Gastroesophageal sphincter (tissue), 4 donors: ENCODE measurements around the gene AHSP. TPM values are rescaled to one million over a fixed set of nuclear protein-coding genes. Genes with fewer than 3 reads are reported as not detected.

Source experiments
- ATAC-seq: fragments of 150-250 bp; one replicate; pipeline ENCODE4 v1.9.1; 2016; ENCODE audit warnings: mild to moderate bottlenecking, moderate library complexity
- H3K27ac ChIP-seq, 4 donors: fragments of 200-600 bp; sonication (generic) in 3 of 4; 1 replicate in 3 of 4; 2 replicates in 1 of 4; pipeline ENCODE4 v1.5.1; 2016 to 2019
- H3K27me3 ChIP-seq: fragments of 200-600 bp; sonication (generic); one replicate; pipeline ENCODE4 v1.5.1; 2019
- H3K36me3 ChIP-seq, 2 donors: fragments of 200-600 bp; sonication (generic); one replicate each; pipeline ENCODE4 v1.5.1; 2019; ENCODE audit warnings: control low read depth in 1 of 2
- H3K4me1 ChIP-seq, 3 donors: fragments of 200-600 bp; sonication (generic); 1 replicate in 2 of 3; 2 replicates in 1 of 3; pipeline ENCODE4 v1.5.1; 2016 to 2019; ENCODE audit warnings: control low read depth in 2 of 3
- H3K4me3 ChIP-seq, 2 donors: fragments of 200-600 bp; sonication (generic); one replicate each; pipeline ENCODE4 v1.5.1; 2019; ENCODE audit warnings: mild to moderate bottlenecking in 1 of 2, moderate library complexity in 1 of 2
- H3K9me3 ChIP-seq, 3 donors: fragments of 200-600 bp; sonication (generic); one replicate each; pipeline ENCODE4 v1.5.1; 2017 to 2019; ENCODE audit warnings: control low read depth in 2 of 3
- EP300 ChIP-seq: sonication (generic); formaldehyde crosslinking; IDR thresholded peaks from one replicate; pipeline ENCODE4 v1.6.1; 2017; ENCODE audit warnings: antibody characterized with exemption, mild to moderate bottlenecking
- POLR2A ChIP-seq, 2 donors: fragments of 450-650 bp; IDR thresholded peaks; one replicate each; pipeline ENCODE4 v1.6.1; 2017; ENCODE audit warnings: antibody characterized with exemption in 2 of 2, mild to moderate bottlenecking in 2 of 2, moderate library complexity in 1 of 2
- POLR2AphosphoS5 ChIP-seq: sonication (generic); formaldehyde crosslinking; IDR thresholded peaks from one replicate; pipeline ENCODE4 v1.6.1; 2017; ENCODE audit warnings: antibody characterized with exemption
- WGBS, 2 donors: methylation state at CpG; one replicate each; pipeline ENCODE4 v1.1.5; 2018; ENCODE audit warnings: low coverage in 1 of 2; 5-methylcytosine and 5-hydroxymethylcytosine counted together
- total RNA-seq, 4 donors: library from RNA; depleted of rRNA; stranded (reverse); fragments of >200 nt; gene quantifications; one replicate each; pipeline ENCODE4 v1.1.0, GENCODE V29; 2016
- TF ChIP-seq, protein P1 (sequence below), 4 experiments: fragments of 200-600 bp in 2 of 4; fragments of 450-650 bp in 2 of 4; sonication (generic) in 1 of 4; IDR thresholded peaks; one replicate each; pipeline ENCODE4 v1.5.1; 2017 to 2019; ENCODE audit warnings: antibody characterized with exemption in 4 of 4, mild to moderate bottlenecking in 2 of 4, moderate library complexity in 2 of 4

AHSP gene
- total RNA-seq, 4 donors from 2014 or later, result not detected

GRCh38 chr16:31513126-31513525, 14.6 kb upstream of the AHSP start:
- H3K4me1 ChIP-seq, result peaks cover 4 to 22% (median 7%) of the 10 kb centered on the region in 3 donors
- 54 to 87% methylated on average over 2 to 5 of the region's 6 CpGs for WGBS, 2 donors

GRCh38 chr16:31513884-31514283, 13.8 kb upstream of the AHSP start:
- Histone ChIP-seq H3K27ac (no peak overlapping the region), H3K4me3 (no peak overlapping the region), H3K4me1 (peaks cover 4 to 19% (median 7%) of the 10 kb centered on the region in 3 donors), H3K9me3 (no peaks in the 10 kb centered on the region), H3K27me3 (no peaks in the 10 kb centered on the region), H3K36me3 (no peaks in the 10 kb centered on the region)
- no peak for ATAC-seq
- TF ChIP-seq, protein P1, sequence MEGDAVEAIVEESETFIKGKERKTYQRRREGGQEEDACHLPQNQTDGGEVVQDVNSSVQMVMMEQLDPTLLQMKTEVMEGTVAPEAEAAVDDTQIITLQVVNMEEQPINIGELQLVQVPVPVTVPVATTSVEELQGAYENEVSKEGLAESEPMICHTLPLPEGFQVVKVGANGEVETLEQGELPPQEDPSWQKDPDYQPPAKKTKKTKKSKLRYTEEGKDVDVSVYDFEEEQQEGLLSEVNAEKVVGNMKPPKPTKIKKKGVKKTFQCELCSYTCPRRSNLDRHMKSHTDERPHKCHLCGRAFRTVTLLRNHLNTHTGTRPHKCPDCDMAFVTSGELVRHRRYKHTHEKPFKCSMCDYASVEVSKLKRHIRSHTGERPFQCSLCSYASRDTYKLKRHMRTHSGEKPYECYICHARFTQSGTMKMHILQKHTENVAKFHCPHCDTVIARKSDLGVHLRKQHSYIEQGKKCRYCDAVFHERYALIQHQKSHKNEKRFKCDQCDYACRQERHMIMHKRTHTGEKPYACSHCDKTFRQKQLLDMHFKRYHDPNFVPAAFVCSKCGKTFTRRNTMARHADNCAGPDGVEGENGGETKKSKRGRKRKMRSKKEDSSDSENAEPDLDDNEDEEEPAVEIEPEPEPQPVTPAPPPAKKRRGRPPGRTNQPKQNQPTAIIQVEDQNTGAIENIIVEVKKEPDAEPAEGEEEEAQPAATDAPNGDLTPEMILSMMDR (IDR thresholded peaks at IDR 0.05), result no peak
- TF ChIP-seq POLR2AphosphoS5 (no peak), POLR2A (IDR thresholded peaks at IDR 0.05) (no peak)

More at GRCh38 chr16:31513126-31513525, 14.6 kb upstream of the AHSP start:
- Histone ChIP-seq H3K27me3 (no peaks in the 10 kb centered on the region), H3K4me3 (no peak overlapping the region), H3K27ac (no peak overlapping the region), H3K36me3 (no peaks in the 10 kb centered on the region), H3K9me3 (no peaks in the 10 kb centered on the region)
- TF ChIP-seq EP300 (no peak), POLR2A (IDR thresholded peaks at IDR 0.05) (no peak), POLR2AphosphoS5 (no peak)
- TF ChIP-seq, protein P1 (IDR thresholded peaks at IDR 0.05), result no peak
- ATAC-seq, result no peak

DNA sequence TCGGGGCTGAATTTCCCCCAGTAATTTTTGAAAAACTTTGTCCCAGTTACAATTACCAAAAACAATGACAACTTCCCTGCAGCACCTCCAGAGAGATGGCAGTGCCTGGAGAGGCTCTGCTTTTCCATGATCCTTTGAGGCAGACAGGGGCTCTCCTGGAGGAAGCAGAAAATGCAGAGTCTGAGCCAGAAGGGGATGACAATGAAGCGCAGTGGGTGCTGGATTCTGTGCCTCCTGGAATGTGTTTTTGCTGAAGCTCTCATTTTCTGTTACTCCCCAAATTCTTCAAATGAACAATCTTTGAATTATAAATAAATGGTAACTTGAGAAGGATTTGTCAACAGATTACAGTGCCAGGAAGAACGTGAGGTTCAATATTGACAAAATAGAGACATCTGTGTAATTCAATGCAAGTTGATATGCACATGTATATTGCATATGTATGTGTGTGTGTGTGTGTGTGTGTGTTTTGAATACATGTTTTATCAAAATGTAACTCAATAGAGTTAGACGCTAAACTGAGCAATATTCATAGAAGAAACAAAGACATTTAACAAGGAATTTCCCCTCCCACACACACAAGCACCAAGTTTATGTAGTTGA, 9.8 kb upstream of the AHSP start:
- H3K36me3 ChIP-seq, result no peaks in the 10 kb centered on the region
- H3K27ac ChIP-seq, result no peak overlapping the region
- ATAC-seq, result no peak
- no peaks in the 10 kb centered on the region for H3K27me3 ChIP-seq
- H3K4me1 ChIP-seq, result no peaks in the 10 kb centered on the region
- no peak for TF ChIP-seq POLR2AphosphoS5
- no peak for TF ChIP-seq POLR2A (IDR thresholded peaks at IDR 0.05)
- TF ChIP-seq EP300, result no peak
- TF ChIP-seq, protein P1 (IDR thresholded peaks at IDR 0.05), result no peak
- WGBS, 2 donors, result 71 to 76% methylated on average over 4 of the region's 4 CpGs
- no peak overlapping the region for H3K4me3 ChIP-seq
- no peaks in the 10 kb centered on the region for H3K9me3 ChIP-seq

GRCh38 chr16:31519759-31520431, 7.8 kb upstream of the AHSP start:
- no peak overlapping the region for H3K4me3 ChIP-seq
- no peak overlapping the region for H3K27ac ChIP-seq
- 66 to 90% methylated on average over 2 of the region's 2 CpGs for WGBS, 2 donors
- no peaks in the 10 kb centered on the region for H3K36me3 ChIP-seq
- H3K27me3 ChIP-seq, result no peaks in the 10 kb centered on the region
- H3K4me1 ChIP-seq, result no peaks in the 10 kb centered on the region
- TF ChIP-seq EP300 (no peak), POLR2A (IDR thresholded peaks at IDR 0.05) (no peak), POLR2AphosphoS5 (no peak)
- TF ChIP-seq, protein P1 (IDR thresholded peaks at IDR 0.05), result no peak
- no peak for ATAC-seq
- H3K9me3 ChIP-seq, result no peaks in the 10 kb centered on the region

GRCh38 chr16:31521368-31521767, 6.3 kb upstream of the AHSP start:
- H3K27ac ChIP-seq, result no peak overlapping the region
- H3K27me3 ChIP-seq, result no peaks in the 10 kb centered on the region
- no peaks in the 10 kb centered on the region for H3K9me3 ChIP-seq
- WGBS, 2 donors, result 72 to 96% methylated on average over 3 of the region's 3 CpGs
- H3K4me3 ChIP-seq, result no peak overlapping the region
- TF ChIP-seq POLR2A (IDR thresholded peaks at IDR 0.05) (no peak), EP300 (no peak), POLR2AphosphoS5 (no peak)
- TF ChIP-seq, protein P1 (IDR thresholded peaks at IDR 0.05), result no peak
- ATAC-seq, result no peak
- no peaks in the 10 kb centered on the region for H3K36me3 ChIP-seq
- H3K4me1 ChIP-seq, result no peaks in the 10 kb centered on the region
